Left lobe of liver (tissue), 2 donors: ENCODE results near the gene CERT1. TPM values are rescaled to one million over a fixed set of nuclear protein-coding genes. Genes with fewer than 3 reads are reported as not detected.
"Not testable (repeated sequence)": the region's sequence is repeated elsewhere in the genome, so short reads cannot be mapped to it uniquely, and the experiment has no call there.

Source experiments
- ATAC-seq: fragments of 200-7000 bp; cut with Tn5 transposase; one replicate; pipeline ENCODE4 v1.9.1; 2020; ENCODE audit warnings: mild to moderate bottlenecking, moderate library complexity
- DNase-seq: peaks from one replicate; pipeline ENCODE4 v3.0.0-alpha.2; 2020; ENCODE audit warnings: low spot score
- total RNA-seq: library from RNA; stranded (reverse); gene quantifications from one replicate; pipeline ENCODE4 v1.2.1, GENCODE V29; 2021
- donor health status: DM: no; HTN: no; CAD: no; lungs with moderate emphysema.
- donor health status: DM: no; HTN: yes; CAD: no.

The CERT1 gene
- total RNA-seq: 16.4 TPM

- ATAC-seq (peak; percentile 94), DNase-seq (peak; percentile 99)
Observed at GRCh38 chr5:75511435-75512382, at the start of gene CERT1, which contains the start of gene POLK. CERT1 (minus strand) TSS chr5:75511629; CDS start chr5:75511207, 422 bp downstream. POLK (plus strand) TSS chr5:75511891.

GRCh38 chr5:75560655-75561054 is 49.2 kb upstream of the CERT1 start:
- not testable (repeated sequence) for ATAC-seq, DNase-seq

- no peak for DNase-seq
- ATAC-seq: peak; percentile 53
Observed at GRCh38 chr5:75558981-75559632, 47.7 kb upstream of the CERT1 start.

GRCh38 chr5:75558221-75558620 is 46.8 kb upstream of the CERT1 start:
- ATAC-seq (no peak), DNase-seq (no peak)

GRCh38 chr5:75553358-75553757 is 41.9 kb upstream of the CERT1 start:
- ATAC-seq: no peak

GRCh38 chr5:75552764-75553163 is 41.3 kb upstream of the CERT1 start:
- ATAC-seq (no peak), DNase-seq (no peak)

More at GRCh38 chr5:75553358-75553757, 41.9 kb upstream of the CERT1 start:
- no peak for DNase-seq

GRCh38 chr5:75551471-75551870 is 40.0 kb upstream of the CERT1 start:
- DNase-seq (no peak), ATAC-seq (no peak)

- DNase-seq (no peak), ATAC-seq (no peak)
Observed at GRCh38 chr5:75550597-75550996, 39.2 kb upstream of the CERT1 start.

GRCh38 chr5:75547812-75548211 is 36.4 kb upstream of the CERT1 start:
- no peak for DNase-seq
- no peak for ATAC-seq

- no peak for DNase-seq
- ATAC-seq: no peak
Observed at GRCh38 chr5:75546830-75547229, 35.4 kb upstream of the CERT1 start.

GRCh38 chr5:75545131-75545530 is 33.7 kb upstream of the CERT1 start:
- DNase-seq (no peak), ATAC-seq (no peak)

- DNase-seq (no peak), ATAC-seq (no peak)
Observed at GRCh38 chr5:75538211-75538610, 26.8 kb upstream of the CERT1 start.

GRCh38 chr5:75536694-75537360 is 25.4 kb upstream of the CERT1 start:
- DNase-seq (no peak), ATAC-seq (peak; percentile 56)

- ATAC-seq: peak; percentile 75
- no peak for DNase-seq
Observed at GRCh38 chr5:75536147-75536546, 24.7 kb upstream of the CERT1 start.

GRCh38 chr5:75534734-75535133 is 23.3 kb upstream of the CERT1 start:
- ATAC-seq: no peak
- no peak for DNase-seq

GRCh38 chr5:75533716-75534115 is 22.3 kb upstream of the CERT1 start:
- ATAC-seq, DNase-seq: not testable (repeated sequence)

- DNase-seq (no peak), ATAC-seq (no peak)
Observed at GRCh38 chr5:75532190-75532589, 20.8 kb upstream of the CERT1 start.

- DNase-seq (no peak), ATAC-seq (no peak)
Observed at GRCh38 chr5:75529185-75529584, 17.8 kb upstream of the CERT1 start.

GRCh38 chr5:75526070-75526469 is 14.6 kb upstream of the CERT1 start:
- DNase-seq: no peak
- no peak for ATAC-seq

- ATAC-seq (no peak), DNase-seq (no peak)
Observed at GRCh38 chr5:75525344-75525743, 13.9 kb upstream of the CERT1 start.

- DNase-seq: no peak
- ATAC-seq: no peak
Observed at GRCh38 chr5:75524591-75524990, 13.2 kb upstream of the CERT1 start.
